ENCODE data around the gene SERPINA5.
A peak's percentile ranks its signal among the peaks of the same experiment; 100 is the strongest.

SERPINA5 gene

GRCh38 chr14:94594441-94594840, 13.2 kb downstream of the SERPINA5 start:
- H3K27me3 ChIP-seq, result no peaks in the 10 kb centered on the region
- no peaks in the 10 kb centered on the region for H3K9me3 ChIP-seq
- DNase-seq, result no peak
- peaks cover 0 to 10% (median 6%) of the 10 kb centered on the region in 4 donors for H3K4me1 ChIP-seq
- TF ChIP-seq CTCF (IDR thresholded peaks at IDR 0.05), result no peak
- no peaks in the 10 kb centered on the region for H3K36me3 ChIP-seq
- intact Hi-C loops (cut with DNase I; ENCODE audit: low total_unique reads), result no loop called here
- no peak overlapping the region for H3K4me3 ChIP-seq
- H3K27ac ChIP-seq, result no peak overlapping the region

GRCh38 chr14:94595912-94596311, 14.7 kb downstream of the SERPINA5 start:
- peaks cover 0 to 24% (median 18%) of the 10 kb centered on the region in 4 donors for H3K4me1 ChIP-seq
- no peak overlapping the region for H3K4me3 ChIP-seq
- H3K36me3 ChIP-seq, result no peaks in the 10 kb centered on the region
- DNase-seq, result no peak
- no peak overlapping the region for H3K27ac ChIP-seq
- intact Hi-C loops (cut with DNase I; ENCODE audit: low total_unique reads), result no loop called here
- TF ChIP-seq CTCF (IDR thresholded peaks at IDR 0.05), result no peak
- H3K27me3 ChIP-seq, result no peaks in the 10 kb centered on the region
- no peaks in the 10 kb centered on the region for H3K9me3 ChIP-seq

- Histone ChIP-seq H3K27me3 (no peaks in the 10 kb centered on the region), H3K4me3 (no peak overlapping the region), H3K27ac (no peak overlapping the region), H3K36me3 (no peaks in the 10 kb centered on the region), H3K9me3 (no peaks in the 10 kb centered on the region), H3K4me1 (peaks cover 0 to 28% (median 18%) of the 10 kb centered on the region in 4 donors)
- intact Hi-C loops (cut with DNase I; ENCODE audit: low total_unique reads), result no loop called here
- DNase-seq, result no peak
- TF ChIP-seq CTCF (IDR thresholded peaks at IDR 0.05), result no peak
Measured at GRCh38 chr14:94596361-94596760, 15.1 kb downstream of the SERPINA5 start.

GRCh38 chr14:94597788-94598187, 16.6 kb downstream of the SERPINA5 start:
- TF ChIP-seq CTCF (IDR thresholded peaks at IDR 0.05), result no peak
- no peaks in the 10 kb centered on the region for H3K27me3 ChIP-seq
- H3K9me3 ChIP-seq, result no peaks in the 10 kb centered on the region
- intact Hi-C loops (cut with DNase I; ENCODE audit: low total_unique reads), result no loop called here
- H3K36me3 ChIP-seq, result no peaks in the 10 kb centered on the region
- peaks cover 0 to 42% (median 29%) of the 10 kb centered on the region in 4 donors for H3K4me1 ChIP-seq
- H3K4me3 ChIP-seq, result no peak overlapping the region
- no peak overlapping the region for H3K27ac ChIP-seq
- no peak for DNase-seq

GRCh38 chr14:94598506-94598815, 17.2 kb downstream of the SERPINA5 start:
- TF ChIP-seq CTCF (IDR thresholded peaks at IDR 0.05), result no peak
- peaks cover 0 to 44% (median 29%) of the 10 kb centered on the region in 4 donors for H3K4me1 ChIP-seq
- no peaks in the 10 kb centered on the region for H3K27me3 ChIP-seq
- H3K27ac ChIP-seq, result peak overlapping the region in 1 of 2 donors; percentile 53
- no peak overlapping the region for H3K4me3 ChIP-seq
- H3K36me3 ChIP-seq, result no peaks in the 10 kb centered on the region
- DNase-seq, result no peak
- intact Hi-C loops (cut with DNase I; ENCODE audit: low total_unique reads), result no loop called here
- H3K9me3 ChIP-seq, result no peaks in the 10 kb centered on the region

Measured in tibial artery (tissue), 4 donors.